Measurements from ENCODE around the gene PCMT1.
"Not testable (repeated sequence)": the region's sequence is repeated elsewhere in the genome, so short reads cannot be mapped to it uniquely, and the experiment has no call there.

PCMT1 gene

DNA sequence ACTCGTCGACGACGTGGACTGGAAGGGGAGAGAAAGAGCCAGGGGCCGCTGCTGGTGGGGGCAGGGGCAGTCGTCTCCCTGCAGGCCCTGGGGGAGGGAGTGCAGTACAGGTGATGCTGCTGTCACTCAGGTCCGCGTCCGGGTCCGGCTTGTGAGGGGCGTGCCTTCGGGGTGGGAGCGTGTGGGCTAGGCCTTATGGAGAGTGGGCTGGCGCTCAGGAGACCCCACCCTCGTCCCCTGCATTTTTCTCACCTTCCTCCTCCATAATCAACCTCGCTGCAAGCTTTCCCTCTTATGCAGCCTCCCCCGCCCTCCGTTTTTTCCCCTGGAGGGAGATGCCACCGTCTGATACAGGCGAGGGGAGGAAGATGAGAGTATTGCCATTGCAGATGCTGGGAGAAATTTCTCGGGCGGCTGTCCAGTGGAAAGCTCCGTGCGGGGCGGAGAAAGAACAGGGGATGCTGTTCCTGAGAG is 632 bp downstream of the PCMT1 start:
- peak; percentile 10 for DNase-seq (ENCODE audit: low read depth)

DNA sequence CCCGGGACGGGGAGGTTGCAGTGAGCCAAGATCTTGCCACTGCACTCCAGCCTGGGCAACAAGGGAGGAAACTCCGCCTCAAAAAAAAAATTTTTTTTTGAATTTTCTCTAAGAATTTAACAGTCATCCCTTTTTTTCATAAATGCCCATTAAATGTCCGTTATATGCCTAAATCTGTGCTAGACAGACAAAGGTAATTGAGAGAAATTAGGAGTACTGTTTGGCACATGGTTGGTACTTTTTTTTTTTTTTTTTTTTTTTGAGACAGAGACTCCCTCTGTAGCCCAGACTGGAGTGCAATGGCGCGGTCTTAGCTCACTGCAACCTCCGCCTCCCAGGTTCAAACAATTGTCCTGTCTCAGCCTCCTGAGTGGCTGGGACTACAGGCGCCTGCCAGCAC is 1.7 kb downstream of the PCMT1 start:
- no peak for DNase-seq (ENCODE audit: low read depth)

DNA sequence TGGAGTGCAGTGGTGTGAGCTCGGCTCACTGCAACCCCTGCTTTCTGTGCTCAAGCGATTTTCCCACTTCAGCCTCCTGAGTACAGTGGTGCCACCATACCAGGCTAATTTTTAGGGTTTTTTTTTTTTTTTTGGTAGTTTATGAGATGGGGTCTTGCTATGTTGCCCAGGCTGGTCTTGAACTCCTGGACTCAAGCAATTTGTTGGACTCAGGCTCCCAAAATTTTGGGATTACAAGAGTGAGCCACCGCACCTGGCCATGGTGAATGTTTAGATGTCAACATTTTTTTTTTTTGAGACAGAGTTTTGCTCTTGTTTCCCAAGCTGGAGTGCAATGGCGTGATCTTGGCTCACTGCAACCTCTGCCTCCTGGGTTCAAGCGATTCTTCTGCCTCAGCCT is 2.4 kb downstream of the PCMT1 start:
- DNase-seq (ENCODE audit: low read depth): not testable (repeated sequence)

DNA sequence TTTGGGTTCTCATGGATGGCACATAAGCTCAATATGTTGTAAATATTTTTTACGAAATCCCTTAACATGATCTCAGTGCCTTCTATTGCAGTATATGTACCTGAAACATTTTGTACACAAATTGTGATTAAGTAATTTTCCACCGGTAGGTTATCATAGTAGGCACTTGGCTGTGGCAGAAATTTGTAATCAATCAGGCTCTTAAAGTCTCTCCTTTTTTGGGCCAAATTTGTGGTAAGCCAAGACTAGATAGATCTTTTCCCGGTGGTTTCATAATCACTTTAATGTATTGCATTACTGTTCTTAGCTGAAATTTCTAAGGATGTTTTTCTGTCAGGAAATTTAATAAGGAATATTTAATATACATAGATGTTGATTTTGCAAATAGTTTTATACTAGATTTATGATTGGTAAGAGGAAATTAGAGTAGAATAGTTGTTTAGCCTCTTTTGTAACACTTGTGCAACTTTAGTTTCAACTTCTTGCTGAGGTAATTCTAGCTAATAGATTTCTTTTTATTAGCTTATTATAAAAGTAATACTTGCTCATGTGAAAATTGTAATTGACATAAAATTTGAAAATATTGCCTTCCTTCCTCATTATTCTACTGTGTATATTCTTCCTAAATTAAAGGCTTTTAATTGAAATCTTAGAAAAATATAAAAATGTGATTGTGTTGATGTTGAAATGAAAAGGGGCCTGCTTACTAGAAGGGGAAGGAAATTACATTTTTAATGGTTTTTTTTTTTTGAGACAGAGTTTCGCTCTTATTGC is 3.2 kb downstream of the PCMT1 start:
- DNase-seq (ENCODE audit: low read depth): no peak

- DNase-seq (ENCODE audit: low read depth): not testable (repeated sequence)
Observed at GRCh38 chr6:149753374-149753637, 3.8 kb downstream of the PCMT1 start.

DNA sequence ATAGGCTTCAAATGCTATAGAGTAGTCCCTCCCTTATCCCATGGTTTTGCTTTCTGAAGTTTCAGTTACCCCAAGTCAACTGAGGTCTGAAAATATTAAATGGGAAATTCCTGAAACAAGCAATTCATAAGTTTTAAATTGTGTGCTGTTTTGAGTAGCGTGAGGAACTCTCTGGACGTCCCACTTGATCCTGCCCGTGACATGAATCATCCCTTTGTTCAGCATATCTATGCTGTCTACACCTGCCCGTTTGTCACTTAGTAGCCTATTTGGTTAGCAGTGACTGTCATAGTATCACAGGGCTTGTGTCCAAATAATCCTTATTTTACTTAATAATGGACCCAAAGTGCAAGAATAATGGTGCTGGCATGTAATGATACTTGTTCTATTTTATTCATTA is 5.0 kb downstream of the PCMT1 start:
- no peak for DNase-seq (ENCODE audit: low read depth)

- DNase-seq (ENCODE audit: low read depth): no peak
Observed at GRCh38 chr6:149755300-149756260, 6.0 kb downstream of the PCMT1 start.

GRCh38 chr6:149756261-149756636 is 6.7 kb downstream of the PCMT1 start:
- DNase-seq (ENCODE audit: low read depth): no peak

DNA sequence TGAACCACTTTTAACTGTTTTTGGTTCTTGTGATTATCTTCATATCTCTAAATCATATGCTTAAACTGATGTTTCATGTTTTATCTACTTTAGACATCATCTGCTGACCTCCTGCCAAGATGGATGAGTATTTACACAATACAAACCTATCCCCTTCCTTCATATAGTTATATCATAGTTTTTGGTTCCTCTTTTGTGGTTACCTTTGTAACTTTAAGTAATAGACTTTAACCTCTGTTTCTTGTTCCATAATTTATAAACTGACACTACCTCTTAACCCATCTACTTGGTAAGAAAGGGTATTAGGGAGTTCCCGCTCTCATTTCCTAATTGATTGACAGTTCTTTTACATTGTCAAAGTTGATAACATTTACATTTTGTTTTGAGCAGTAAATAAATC is 11.9 kb downstream of the PCMT1 start:
- no peak for DNase-seq (ENCODE audit: low read depth)

DNA sequence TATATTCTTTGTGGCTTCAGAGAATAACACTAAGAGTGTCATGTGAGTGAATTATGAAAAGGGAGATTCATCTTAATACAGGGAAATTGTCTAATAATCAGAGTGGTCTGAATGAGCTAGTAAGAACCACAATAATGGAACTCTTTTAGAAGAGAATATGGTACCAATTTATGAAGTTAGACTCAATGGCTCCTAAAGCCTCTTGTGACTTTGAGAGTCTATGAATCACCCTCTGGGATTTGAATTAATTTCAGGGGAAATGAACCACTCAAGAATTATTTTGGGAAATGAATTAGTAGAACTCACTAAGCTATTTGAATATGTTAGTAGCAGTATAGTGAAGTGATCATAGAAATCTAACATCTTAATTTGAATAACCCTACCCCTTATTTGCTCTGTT is 14.3 kb downstream of the PCMT1 start:
- DNase-seq (ENCODE audit: low read depth): no peak

DNA sequence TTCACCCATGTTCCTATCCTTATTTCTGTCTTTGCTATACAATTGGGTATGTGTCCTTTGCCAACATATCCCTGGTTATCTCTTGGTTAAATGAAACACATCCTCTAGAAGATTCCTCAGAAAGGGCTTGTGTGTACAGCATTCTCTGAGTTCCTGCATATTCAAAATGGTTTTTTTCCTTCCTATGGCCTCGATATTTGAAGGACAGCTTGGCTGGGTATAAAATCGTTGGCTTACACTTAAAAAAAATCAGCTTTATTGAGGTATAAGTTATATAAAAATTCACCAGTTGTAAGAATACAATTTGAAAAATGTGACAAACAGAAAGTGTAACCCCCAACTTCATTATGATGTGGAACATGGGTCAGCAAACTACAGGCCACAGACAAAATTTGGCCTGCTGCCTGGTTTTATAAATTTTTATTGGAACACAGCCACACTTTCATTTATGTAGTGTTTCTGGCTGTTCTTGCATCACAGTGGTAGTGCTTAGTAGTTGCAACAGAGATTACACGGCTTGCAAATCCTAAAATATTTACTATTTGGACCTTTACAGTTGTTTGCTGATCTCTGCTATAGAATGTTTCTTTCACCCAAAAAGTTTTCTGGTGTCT is 16.7 kb downstream of the PCMT1 start:
- DNase-seq (ENCODE audit: low read depth): peak; percentile 86

DNA sequence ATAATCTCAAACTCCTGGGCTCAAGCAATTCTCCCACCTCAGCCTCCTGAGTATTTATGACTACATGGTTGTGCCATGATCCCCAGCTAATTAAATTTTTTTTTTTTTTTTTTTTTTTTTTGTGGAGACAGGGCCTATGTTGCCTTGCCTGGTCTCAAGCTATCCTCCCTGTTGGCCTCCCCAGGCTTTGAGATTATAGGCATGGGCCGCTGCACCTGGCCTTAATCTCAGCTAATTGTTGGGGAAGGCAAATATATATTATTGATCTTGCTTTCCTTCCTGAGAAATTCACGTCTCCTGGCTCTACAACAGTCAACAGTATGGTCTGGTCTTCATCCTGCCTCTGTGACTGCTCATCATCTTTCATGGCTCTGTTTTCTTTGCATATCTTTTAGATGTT is 20.1 kb downstream of the PCMT1 start:
- no peak for DNase-seq (ENCODE audit: low read depth)

DNA sequence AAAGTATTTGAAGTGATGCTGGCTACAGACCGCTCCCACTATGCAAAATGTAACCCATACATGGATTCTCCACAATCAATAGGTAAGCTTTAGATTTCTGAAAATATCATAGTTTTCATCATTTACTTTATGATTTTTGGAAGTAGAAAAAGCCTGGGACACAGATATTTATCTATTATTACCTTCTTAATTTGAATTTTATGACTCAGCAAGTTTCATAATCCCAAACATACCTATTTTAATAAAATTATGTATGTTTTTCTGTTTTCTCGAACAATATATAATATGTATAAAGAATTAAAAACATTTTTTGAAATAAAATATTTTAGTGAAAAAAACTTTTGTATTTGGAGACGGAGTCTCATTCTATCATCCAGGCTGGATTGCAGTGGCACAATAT is 21.6 kb downstream of the PCMT1 start:
- DNase-seq (ENCODE audit: low read depth): no peak

DNA sequence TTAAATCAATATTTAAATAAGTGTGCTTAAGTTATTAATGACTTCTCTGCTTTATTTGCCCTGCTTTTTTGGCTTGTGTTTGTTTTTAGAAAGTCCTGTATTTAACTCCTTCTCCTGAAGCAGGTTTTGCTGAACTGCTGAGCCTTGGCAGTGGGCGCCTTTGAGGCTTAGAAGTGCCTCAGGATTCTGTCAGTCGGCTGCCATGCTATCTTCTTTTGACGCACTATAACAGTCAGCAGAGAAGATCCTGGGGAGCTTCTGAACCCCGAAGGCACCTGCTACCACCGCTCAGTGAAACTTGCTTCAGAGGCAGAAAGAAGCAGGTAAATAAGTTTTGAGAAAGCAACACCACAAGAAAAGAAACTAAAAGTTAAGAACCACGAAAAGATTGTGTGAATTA is 22.4 kb downstream of the PCMT1 start:
- no peak for DNase-seq (ENCODE audit: low read depth)

DNA sequence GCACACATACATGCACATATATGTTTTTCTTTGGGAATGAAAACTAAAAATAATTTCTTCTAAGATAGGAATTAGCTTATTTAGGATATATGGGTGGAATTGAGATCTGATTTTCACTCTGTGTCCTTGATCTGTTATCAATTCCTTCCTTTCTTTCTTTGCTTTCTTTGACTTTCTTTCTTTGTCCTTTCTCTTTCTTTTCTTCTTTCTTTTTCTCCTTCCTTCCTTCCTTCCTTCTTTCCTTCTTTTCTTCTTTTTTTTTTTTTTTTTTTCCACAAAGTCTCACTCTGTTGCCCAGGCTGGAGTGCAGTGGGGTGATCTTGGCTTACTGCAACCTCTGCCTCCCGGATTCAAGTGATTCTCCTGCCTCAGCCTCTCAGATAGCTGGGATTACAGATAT is 28.1 kb downstream of the PCMT1 start:
- no peak for DNase-seq (ENCODE audit: low read depth)

DNA sequence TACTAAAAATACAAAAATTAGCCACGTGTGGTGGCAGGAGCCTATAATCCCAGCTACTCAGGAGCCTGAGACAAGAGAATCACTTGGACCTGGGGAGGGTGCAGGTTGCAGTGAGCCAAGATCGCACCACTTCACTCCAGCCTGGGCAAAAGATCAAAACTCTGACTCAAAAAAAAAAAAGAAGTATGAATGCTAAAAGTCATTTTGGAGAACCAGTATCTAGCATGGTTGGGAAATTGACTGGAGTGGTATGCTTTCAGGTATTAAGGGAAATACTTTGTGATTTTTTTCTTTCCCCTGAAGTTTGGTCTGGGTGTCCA is 30.1 kb downstream of the PCMT1 start:
- DNase-seq (ENCODE audit: low read depth): no peak

DNA sequence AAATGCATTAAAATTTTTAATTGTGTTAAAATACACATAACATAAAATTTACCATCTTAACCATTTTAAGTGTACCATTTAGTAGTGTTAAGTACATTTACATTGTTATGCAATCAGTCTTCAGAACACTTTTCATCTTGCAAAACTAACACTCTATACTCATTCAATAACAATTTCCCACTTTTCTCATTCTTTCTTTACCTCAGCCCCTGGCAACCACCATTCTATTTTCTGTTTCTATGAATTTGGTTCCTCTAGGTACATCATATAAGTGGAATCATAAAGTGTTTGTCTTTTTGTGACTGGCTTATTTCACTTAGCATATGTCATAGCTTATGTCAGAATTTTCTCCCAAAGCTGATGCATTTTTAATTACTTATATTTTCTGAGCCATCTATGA is 32.2 kb downstream of the PCMT1 start:
- no peak for DNase-seq (ENCODE audit: low read depth)

GRCh38 chr6:149782337-149782736 is 32.8 kb downstream of the PCMT1 start:
- no peak for DNase-seq (ENCODE audit: low read depth)

DNA sequence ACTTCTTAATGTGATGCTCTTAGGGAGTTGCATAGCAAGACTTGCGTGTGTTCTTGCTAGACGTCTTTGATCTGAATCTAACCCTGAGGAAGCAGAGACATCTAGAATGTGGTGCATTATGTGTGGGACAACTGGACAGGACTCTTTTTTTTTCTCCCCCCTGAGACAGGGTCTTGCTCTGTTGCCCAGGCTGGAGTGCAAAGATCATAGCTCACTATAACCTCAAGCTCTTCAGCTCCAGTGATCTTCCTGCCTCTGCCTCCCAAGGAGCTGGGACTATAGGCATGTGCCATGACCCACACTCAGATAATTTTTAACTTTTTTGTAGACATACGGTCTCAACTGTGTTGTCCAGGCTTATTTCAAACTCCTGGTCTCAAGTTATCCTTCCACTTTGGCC is 34.0 kb downstream of the PCMT1 start:
- DNase-seq (ENCODE audit: low read depth): no peak

DNA sequence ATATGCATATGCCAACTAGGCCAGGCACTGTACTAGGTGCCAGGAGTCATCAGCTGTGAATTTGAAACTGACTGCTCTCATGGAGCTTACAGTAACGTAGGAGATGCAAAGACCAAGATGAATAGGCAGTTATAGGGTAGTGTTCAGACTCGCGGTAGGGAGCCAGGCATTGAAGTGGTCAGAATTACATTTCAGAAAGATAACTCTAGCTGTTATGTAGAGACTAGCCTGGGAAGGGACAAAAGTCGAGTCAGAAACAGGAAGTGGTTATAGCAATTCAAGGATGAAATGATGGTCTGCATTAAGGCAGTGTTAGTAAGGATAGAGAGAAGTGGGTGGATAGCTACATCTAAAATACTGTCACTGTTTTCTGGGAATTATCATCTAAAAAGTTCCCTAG is 56.6 kb downstream of the PCMT1 start:
- DNase-seq (ENCODE audit: low read depth): no peak

GRCh38 chr6:149809798-149810197 is 60.3 kb downstream of the PCMT1 start:
- no peak for DNase-seq (ENCODE audit: low read depth)

- no peak for DNase-seq (ENCODE audit: low read depth)
Observed at GRCh38 chr6:149813351-149813750, 63.8 kb downstream of the PCMT1 start.

DNA sequence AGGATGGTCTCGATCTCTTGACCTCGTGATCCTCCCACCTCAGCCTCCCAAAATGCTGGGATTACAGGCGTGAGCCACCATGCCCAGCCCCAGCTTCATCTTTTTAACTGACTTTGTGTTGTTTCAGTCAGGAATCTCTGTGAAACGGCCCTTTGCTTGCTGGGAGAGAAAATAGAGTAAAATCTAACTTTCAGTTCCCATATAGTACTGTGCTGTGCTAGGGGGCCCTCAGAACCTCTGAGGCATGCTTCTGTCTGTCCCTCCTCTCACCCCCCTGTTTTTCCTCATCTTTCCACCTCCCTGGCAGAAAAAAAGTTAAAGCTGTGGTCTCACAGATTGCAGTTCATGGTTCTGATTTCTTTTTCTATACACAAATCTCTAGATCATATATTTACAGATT is 66.2 kb downstream of the PCMT1 start:
- DNase-seq (ENCODE audit: low read depth): no peak
